Measurements from ENCODE around the gene YAP1.

Gene YAP1

DNA sequence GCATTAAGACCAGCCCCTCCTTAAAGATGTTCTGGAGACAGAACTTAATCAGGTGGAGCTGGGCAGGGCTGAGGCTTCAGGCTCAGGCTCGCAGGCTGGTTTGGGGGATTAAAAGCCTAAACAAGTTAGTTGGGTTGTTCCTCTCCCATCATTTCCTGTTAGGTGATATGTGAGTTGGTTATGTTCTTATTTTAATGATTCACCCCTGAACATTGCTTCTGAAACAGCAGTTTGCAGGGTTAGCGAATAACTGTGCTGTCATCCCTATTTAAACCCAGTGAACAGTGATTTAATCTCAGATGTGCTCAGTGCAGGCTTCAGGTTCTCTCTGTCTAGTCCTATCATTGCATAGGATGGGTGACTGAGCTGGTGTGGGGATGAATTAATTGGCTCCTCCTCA is 159.7 kb downstream of the YAP1 start:
- in situ Hi-C loops (cut with HindIII; ENCODE audit: low sequenced_read_pairs) = loop anchor here (5.0 kb wide), 1 partner anchor 87 kb away; no protein-coding TSS in a partner anchor

DNA sequence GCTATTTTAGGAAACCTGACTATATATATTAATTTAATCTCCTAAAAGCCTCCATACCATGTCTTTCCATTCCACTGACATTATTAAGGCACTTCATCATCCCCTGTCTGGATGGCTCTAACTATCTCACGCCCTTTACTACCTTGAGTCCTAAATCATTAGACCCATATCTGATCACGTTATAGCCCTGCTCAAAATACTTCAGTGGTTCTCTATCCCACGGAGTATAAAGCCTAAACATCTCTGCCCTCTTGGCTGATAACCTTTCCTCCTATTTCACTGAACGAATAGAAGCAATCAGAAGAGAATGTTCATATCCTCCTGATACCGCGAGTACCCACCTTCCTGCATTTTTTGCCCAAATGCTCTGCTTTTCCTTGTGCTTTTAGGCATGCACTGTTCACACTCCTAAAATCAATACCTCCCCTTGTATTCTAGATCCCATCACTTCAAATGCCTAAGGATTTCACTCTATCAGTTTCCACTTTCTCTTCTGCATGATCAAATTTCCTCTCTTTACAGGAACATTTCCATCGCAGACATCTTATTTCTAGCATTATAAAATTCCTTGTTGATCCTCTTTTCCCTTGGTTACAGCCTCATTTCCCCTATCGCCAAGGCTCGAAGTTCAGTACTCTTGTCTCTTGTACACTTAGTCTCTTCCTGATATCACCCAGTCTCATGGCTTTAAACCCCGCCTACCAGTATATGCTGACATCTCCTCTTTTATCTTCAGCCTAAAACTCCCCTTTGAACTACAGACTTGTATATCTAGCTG is 162.0 kb downstream of the YAP1 start:
- in situ Hi-C loops (cut with HindIII; ENCODE audit: low sequenced_read_pairs) = no loop called here

DNA sequence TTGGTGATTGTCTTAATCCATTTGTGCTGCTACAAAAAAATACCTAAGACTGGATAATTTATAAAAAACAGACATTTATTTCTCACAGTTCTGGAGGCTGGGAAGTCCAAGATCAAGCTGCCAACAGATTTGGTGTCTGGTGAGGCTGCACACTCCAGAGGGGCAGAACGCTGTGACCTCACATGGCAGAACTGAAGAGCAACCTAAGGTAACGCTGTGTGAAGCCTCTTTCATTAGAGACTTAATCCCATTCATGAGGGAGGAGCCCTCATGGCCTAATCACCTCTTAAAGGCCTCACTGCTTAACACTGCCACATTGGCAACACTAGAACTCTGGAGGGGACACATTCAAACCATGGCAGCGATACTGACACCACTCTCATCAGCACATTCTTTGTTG is 164.4 kb downstream of the YAP1 start:
- in situ Hi-C loops (cut with HindIII; ENCODE audit: low sequenced_read_pairs) = no loop called here

DNA sequence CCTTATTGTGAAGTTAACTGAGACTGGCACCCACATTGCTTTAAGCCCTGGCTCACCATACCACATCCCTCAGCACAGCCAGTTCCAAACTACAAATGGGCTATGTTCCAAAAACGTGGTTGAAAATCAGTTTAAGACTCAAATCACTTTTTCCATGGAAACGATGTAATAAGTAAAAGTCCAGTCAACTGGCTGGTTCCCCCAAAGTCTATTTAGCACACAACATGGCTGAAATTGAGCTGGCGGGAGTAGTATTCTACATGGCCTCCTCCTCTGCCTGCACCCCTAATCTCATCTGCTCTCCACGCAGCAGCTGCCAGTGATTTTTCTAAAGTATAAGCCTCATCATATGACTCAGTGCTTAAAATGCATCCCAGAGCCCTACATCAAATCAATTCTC is 166.1 kb downstream of the YAP1 start:
- in situ Hi-C loops (cut with HindIII; ENCODE audit: low sequenced_read_pairs) = no loop called here

DNA sequence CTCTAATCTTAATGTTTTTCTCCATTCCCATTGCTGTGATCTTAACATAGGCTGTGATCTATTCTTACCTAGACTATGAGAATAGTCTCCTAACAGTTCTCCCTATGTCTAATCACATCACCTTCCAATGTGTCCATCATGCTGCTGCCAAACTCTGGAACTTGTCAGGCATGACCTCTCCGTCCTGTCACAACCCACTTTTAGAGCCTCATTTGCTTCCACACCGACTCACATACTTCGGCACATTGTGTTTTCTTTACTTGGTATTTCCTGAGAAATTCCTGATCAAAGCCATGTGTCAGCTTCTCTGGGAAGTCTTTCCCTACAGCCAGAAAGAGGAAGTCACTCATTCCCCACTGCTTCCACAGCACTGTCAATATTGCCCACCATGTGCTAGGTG is 166.5 kb downstream of the YAP1 start:
- in situ Hi-C loops (cut with HindIII; ENCODE audit: low sequenced_read_pairs) = no loop called here

DNA sequence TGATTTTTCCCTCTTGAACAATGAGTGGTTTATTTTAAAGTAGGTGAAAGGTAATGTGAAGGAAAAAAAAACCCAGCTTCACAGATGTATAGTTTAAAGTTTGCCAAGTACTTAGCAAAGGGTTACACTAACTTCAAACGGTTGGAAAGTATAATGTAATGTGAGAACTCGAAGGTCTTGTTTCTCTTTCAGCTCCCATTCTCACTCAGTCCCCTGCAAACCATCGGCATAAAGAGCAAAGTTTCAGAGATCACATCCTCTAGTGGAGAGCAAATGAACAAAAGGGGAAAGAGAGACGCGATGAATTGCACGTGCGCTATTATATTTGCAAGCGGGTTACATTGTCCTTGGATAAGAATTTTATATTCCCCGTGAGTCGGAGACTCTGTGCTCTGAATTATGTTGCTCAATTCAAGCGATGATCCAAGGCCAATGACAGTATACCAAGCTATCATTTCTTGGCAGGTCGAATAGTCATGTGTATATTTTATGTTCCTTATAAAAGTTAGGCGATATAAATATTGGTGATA is 169.5 kb downstream of the YAP1 start:
- in situ Hi-C loops (cut with HindIII; ENCODE audit: low sequenced_read_pairs) = no loop called here

DNA sequence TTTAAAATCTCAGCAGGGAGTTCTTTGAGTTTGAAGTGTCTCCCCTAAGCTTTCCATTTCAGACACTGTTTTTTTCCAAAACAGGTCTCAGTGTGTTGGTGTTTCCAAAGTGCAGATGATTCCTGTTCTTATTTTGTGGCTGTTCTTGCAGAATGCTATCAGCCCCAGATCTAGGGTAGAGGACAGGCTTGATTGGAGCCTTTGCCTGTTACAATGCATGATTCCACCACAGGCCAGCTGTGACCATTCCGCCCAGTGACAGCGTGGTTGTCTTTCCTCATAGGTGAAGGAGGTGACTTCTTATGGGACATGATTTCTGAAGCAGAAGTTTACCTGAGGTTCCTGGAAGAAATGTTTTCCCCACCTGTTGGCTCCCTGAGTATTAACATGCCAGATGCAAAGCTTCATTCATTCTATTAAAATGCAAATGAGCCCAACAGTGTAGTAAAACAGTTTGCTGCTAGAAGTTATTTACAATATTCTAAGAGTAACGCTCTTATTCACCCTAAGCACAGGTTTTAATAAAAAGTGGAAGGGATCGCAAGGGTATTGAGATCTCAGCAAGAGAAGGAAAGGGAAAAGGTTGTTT is 170.1 kb downstream of the YAP1 start:
- in situ Hi-C loops (cut with HindIII; ENCODE audit: low sequenced_read_pairs) = no loop called here
